ENCODE results near the gene SGO1. TPM values are rescaled to one million over a fixed set of nuclear protein-coding genes. Genes with fewer than 3 reads are reported as not detected.
A peak's percentile ranks its signal among the peaks of the same experiment; 100 is the strongest.

Gene SGO1
- total RNA-seq, 4 donors from 2014 or later = 0.87 TPM; not detected in 3

DNA sequence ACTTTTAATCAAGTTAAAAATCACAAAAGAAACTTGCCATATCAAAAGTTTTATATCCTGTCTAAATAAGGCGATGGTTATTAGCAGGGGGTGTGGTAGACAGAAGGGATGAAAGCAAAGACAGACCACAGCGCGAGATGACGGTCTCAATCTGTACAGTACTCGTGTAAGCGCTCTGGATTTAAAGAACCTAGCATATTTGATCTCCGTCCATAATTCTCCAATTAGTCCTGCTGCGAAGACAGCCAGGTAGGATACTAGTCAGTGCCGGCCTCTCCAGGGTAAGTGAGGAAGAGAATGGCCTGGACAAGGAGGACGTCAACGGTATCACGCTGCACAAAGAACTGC is 701 bp downstream of the SGO1 start:
- TF ChIP-seq CTCF (IDR thresholded peaks at IDR 0.05) = no peak
- TF ChIP-seq POLR2A (IDR thresholded peaks at IDR 0.05) = no peak
- no peak for DNase-seq (ENCODE audit: low spot score in 2 of 2)
- Histone ChIP-seq H3K4me3 (peak overlapping the region; percentile 62 to 80 (median 73)), H3K36me3 (no peaks in the 10 kb centered on the region), H3K27me3 (no peaks in the 10 kb centered on the region), H3K9me3 (no peaks in the 10 kb centered on the region), H3K4me1 (peaks cover 0 to 17% (median 0%) of the 10 kb centered on the region in 4 donors), H3K27ac (peak overlapping the region in 1 of 4 donors; percentile 88)
- WGBS, 2 donors = 3 to 4% methylated on average over 12 of the region's 12 CpGs

GRCh38 chr3:20182206-20182605 is 3.8 kb downstream of the SGO1 start:
- TF ChIP-seq POLR2A (IDR thresholded peaks at IDR 0.05) (no peak), CTCF (IDR thresholded peaks at IDR 0.05) (no peak), EP300 (IDR thresholded peaks at IDR 0.05) (no peak)
- H3K27ac ChIP-seq = no peak overlapping the region
- DNase-seq (ENCODE audit: low spot score in 2 of 2) = no peak
- 95 to 96% methylated on average over 4 of the region's 4 CpGs for WGBS, 2 donors
- no peaks in the 10 kb centered on the region for H3K9me3 ChIP-seq
- peaks cover 0 to 13% (median 0%) of the 10 kb centered on the region in 4 donors for H3K4me1 ChIP-seq
- no peaks in the 10 kb centered on the region for H3K36me3 ChIP-seq
- H3K4me3 ChIP-seq = no peak overlapping the region
- no peaks in the 10 kb centered on the region for H3K27me3 ChIP-seq

GRCh38 chr3:20181276-20181675 is 4.7 kb downstream of the SGO1 start:
- TF ChIP-seq EP300 (IDR thresholded peaks at IDR 0.05) (no peak), CTCF (IDR thresholded peaks at IDR 0.05) (no peak), POLR2A (IDR thresholded peaks at IDR 0.05) (no peak)
- Histone ChIP-seq H3K36me3 (no peaks in the 10 kb centered on the region), H3K9me3 (no peaks in the 10 kb centered on the region), H3K27me3 (no peaks in the 10 kb centered on the region), H3K4me3 (no peak overlapping the region), H3K4me1 (peaks cover 0 to 9% (median 0%) of the 10 kb centered on the region in 4 donors), H3K27ac (no peak overlapping the region)
- 89 to 92% methylated on average over 3 of the region's 3 CpGs for WGBS, 2 donors
- DNase-seq (ENCODE audit: low spot score in 2 of 2) = no peak

DNA sequence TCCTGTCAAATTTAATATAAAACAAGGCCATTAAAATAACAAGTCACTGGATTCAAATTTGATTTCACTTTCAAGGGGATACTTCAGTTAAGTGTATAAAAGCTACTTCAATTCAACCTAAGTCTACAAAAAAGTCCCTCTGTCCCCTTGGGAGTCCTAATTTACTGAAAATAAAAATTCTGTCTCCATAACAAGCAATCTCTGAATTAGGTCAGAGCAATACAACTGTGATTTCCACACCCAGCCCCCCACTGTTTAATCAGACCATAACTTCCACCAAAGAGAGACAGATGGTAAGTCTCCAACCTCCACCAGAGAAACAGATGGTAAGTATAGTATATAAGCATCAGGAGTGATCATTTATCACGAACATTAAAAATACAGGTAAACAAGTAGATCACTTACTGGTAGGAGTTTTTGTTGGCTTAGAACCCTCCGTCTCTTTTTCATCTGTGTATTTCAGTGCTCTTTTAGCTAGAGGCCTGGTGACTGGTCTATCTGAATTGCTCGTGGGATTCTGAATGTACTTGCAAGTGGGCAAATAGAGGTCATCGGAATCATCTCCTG is 12.1 kb downstream of the SGO1 start:
- WGBS, 2 donors = 90 to 94% methylated on average over 4 of the region's 4 CpGs
- no peak overlapping the region for H3K4me3 ChIP-seq
- DNase-seq (ENCODE audit: low spot score in 2 of 2) = no peak
- H3K36me3 ChIP-seq = no peaks in the 10 kb centered on the region
- H3K4me1 ChIP-seq = no peaks in the 10 kb centered on the region
- no peak overlapping the region for H3K27ac ChIP-seq
- TF ChIP-seq CTCF (IDR thresholded peaks at IDR 0.05) (no peak), EP300 (IDR thresholded peaks at IDR 0.05) (no peak), POLR2A (IDR thresholded peaks at IDR 0.05) (no peak)
- H3K9me3 ChIP-seq = no peaks in the 10 kb centered on the region
- no peaks in the 10 kb centered on the region for H3K27me3 ChIP-seq

- no peak overlapping the region for H3K27ac ChIP-seq
- no peak for DNase-seq (ENCODE audit: low spot score in 2 of 2)
- H3K9me3 ChIP-seq = no peaks in the 10 kb centered on the region
- H3K27me3 ChIP-seq = no peaks in the 10 kb centered on the region
- WGBS, 2 donors = 93 to 98% methylated on average over 2 of the region's 2 CpGs
- TF ChIP-seq EP300 (IDR thresholded peaks at IDR 0.05) = no peak
- TF ChIP-seq POLR2A (IDR thresholded peaks at IDR 0.05) = no peak
- TF ChIP-seq CTCF (IDR thresholded peaks at IDR 0.05) = no peak
- peaks cover 0 to 5% (median 0%) of the 10 kb centered on the region in 4 donors for H3K4me1 ChIP-seq
- no peaks in the 10 kb centered on the region for H3K36me3 ChIP-seq
- no peak overlapping the region for H3K4me3 ChIP-seq
Observed at GRCh38 chr3:20161714-20162113, 24.3 kb downstream of the SGO1 start.

Data from tibial nerve (tissue), 4 donors.